Smooth muscle cell (in vitro differentiated cells): ENCODE data around the gene RNF175. TPM values are rescaled to one million over a fixed set of nuclear protein-coding genes. Genes with fewer than 3 reads are reported as not detected.

Experiments
- DNase-seq: peaks from one replicate; lab custom pipeline; 2025; ENCODE audit not compliant: unreplicated experiment; lab: John Stamatoyannopoulos, UW
- H2AFZ ChIP-seq: fragments of 200-600 bp; sonication (generic); 2 replicates; pipeline ENCODE4 v1.6.0; 2016; ENCODE audit warnings: antibody characterized with exemption, low read depth, mild to moderate bottlenecking
- H3F3A ChIP-seq: fragments of 200-600 bp; sonication (generic); 2 replicates; pipeline ENCODE4 v1.6.0; 2017; ENCODE audit warnings: antibody characterized with exemption, low read depth
- H3K27ac ChIP-seq: fragments of 200-600 bp; sonication (generic); 2 replicates; pipeline ENCODE4 v1.5.1; 2016; ENCODE audit warnings: low read depth, mild to moderate bottlenecking
- H3K27me3 ChIP-seq: fragments of 200-600 bp; sonication (generic); 2 replicates; pipeline ENCODE4 v1.6.1; 2016; ENCODE audit warnings: low read depth, mild to moderate bottlenecking
- H3K36me3 ChIP-seq: fragments of 200-600 bp; sonication (generic); 2 replicates; pipeline ENCODE4 v1.5.1; 2016; ENCODE audit warnings: low read depth
- H3K4me1 ChIP-seq: fragments of 200-600 bp; sonication (generic); 2 replicates; pipeline ENCODE4 v1.5.1; 2016; ENCODE audit warnings: low read depth
- H3K4me2 ChIP-seq: fragments of 200-600 bp; sonication (generic); 2 replicates; pipeline ENCODE4 v1.6.0; 2016; ENCODE audit warnings: mild to moderate bottlenecking
- H3K4me3 ChIP-seq: fragments of 200-600 bp; sonication (generic); 2 replicates; pipeline ENCODE4 v1.5.1; 2016; ENCODE audit warnings: mild to moderate bottlenecking
- H3K79me2 ChIP-seq: fragments of 200-600 bp; sonication (generic); 2 replicates; pipeline ENCODE4 v1.6.0; 2016; ENCODE audit warnings: low read depth, mild to moderate bottlenecking
- H3K9ac ChIP-seq: fragments of 200-600 bp; sonication (generic); 2 replicates; pipeline ENCODE4 v1.6.0; 2016; ENCODE audit warnings: low read depth
- H3K9me3 ChIP-seq: fragments of 200-600 bp; sonication (generic); replicated peaks from 2 replicates; pipeline ENCODE4 v1.5.1; 2016; ENCODE audit warnings: low read depth
- H4K20me1 ChIP-seq: fragments of 200-600 bp; sonication (generic); 2 replicates; pipeline ENCODE4 v1.6.0; 2016; ENCODE audit warnings: low read depth
- CTCF ChIP-seq: fragments of 200-600 bp; sonication (generic); IDR thresholded peaks from 2 replicates; pipeline ENCODE4 v1.5.1; 2017; ENCODE audit warnings: borderline replicate concordance, mild to moderate bottlenecking, antibody characterized with exemption; ENCODE audit not compliant: insufficient read depth, poor library complexity, severe bottlenecking
- WGBS: methylation state at CpG from one replicate; pipeline ENCODE4 v1.1.7; 2016; ENCODE audit warnings: low lambda C conversion rate; 5-methylcytosine and 5-hydroxymethylcytosine counted together
- polyA plus RNA-seq: library from polyadenylated mRNA; unstranded; fragments of >200 nt; fragmentation: Nextera tagmentation; extraction: Ambion mirVana; gene quantifications from 2 replicates; pipeline ENCODE4 v1.2.1, GENCODE V29; 2016
- total RNA-seq: library from RNA; depleted of rRNA; stranded (reverse); fragments of >200 nt; gene quantifications from 2 replicates; pipeline ENCODE4 v1.2.3, GENCODE V29; 2014

RNF175 gene
- total and polyA plus RNA-seq, 2 experiments from 2014 or later = 0.27 to 0.87 TPM

GRCh38 chr4:153684182-153684970, 75.4 kb downstream of the RNF175 start, which contains the start of gene TLR2:
Gene TLR2, plus strand, starts transcription at chr4:153684280. Its CDS starts 18,628 bp downstream, at chr4:153702908.
- WGBS = 2% methylated on average over 64 of the region's 75 CpGs
- H3K36me3 ChIP-seq = no peaks in the 10 kb centered on the region
- DNase-seq = peak; percentile 2
- no peaks in the 10 kb centered on the region for H3F3A ChIP-seq
- H3K27me3 ChIP-seq = peaks cover 49% of the 10 kb centered on the region
- H3K4me1 ChIP-seq = peaks cover 8% of the 10 kb centered on the region
- H3K9me3 ChIP-seq = no peaks in the 10 kb centered on the region
- no peaks in the 10 kb centered on the region for H4K20me1 ChIP-seq
- H3K4me3 ChIP-seq = peak within 1 kb of the TSS; percentile 63
- H3K4me2 ChIP-seq = peak within 1 kb of the TSS; percentile 99
- H2AFZ ChIP-seq = peak within 1 kb of the TSS; percentile 93
- no peak within 1 kb of the TSS for H3K9ac ChIP-seq
- no peak within 1 kb of the TSS for H3K27ac ChIP-seq
- H3K79me2 ChIP-seq = no peaks in the 10 kb centered on the region
- TF ChIP-seq CTCF = no peak

GRCh38 chr4:153683763-153684181, 76.1 kb downstream of the RNF175 start:
- TF ChIP-seq CTCF = no peak
- Histone ChIP-seq H2AFZ (peak overlapping the region; percentile 93), H3K9me3 (no peaks in the 10 kb centered on the region), H3F3A (no peaks in the 10 kb centered on the region), H3K36me3 (no peaks in the 10 kb centered on the region), H3K9ac (no peak overlapping the region), H3K4me2 (peak overlapping the region; percentile 99), H3K27ac (no peak overlapping the region), H3K27me3 (peaks cover 49% of the 10 kb centered on the region), H3K4me3 (peak overlapping the region; percentile 63), H3K79me2 (no peaks in the 10 kb centered on the region), H3K4me1 (peaks cover 8% of the 10 kb centered on the region), H4K20me1 (no peaks in the 10 kb centered on the region)
- no peak for DNase-seq
- 9% methylated on average over 27 of the region's 27 CpGs for WGBS

GRCh38 chr4:153679486-153679885, 80.3 kb downstream of the RNF175 start:
- no peak overlapping the region for H3K27ac ChIP-seq
- no peaks in the 10 kb centered on the region for H3K79me2 ChIP-seq
- peaks cover 6% of the 10 kb centered on the region for H3K9me3 ChIP-seq
- no peaks in the 10 kb centered on the region for H4K20me1 ChIP-seq
- H3K4me2 ChIP-seq = no peak overlapping the region
- no peaks in the 10 kb centered on the region for H3K36me3 ChIP-seq
- peaks cover 31% of the 10 kb centered on the region for H3K27me3 ChIP-seq
- no peak overlapping the region for H2AFZ ChIP-seq
- no peak for TF ChIP-seq CTCF
- no peak overlapping the region for H3K9ac ChIP-seq
- no peaks in the 10 kb centered on the region for H3F3A ChIP-seq
- H3K4me1 ChIP-seq = no peaks in the 10 kb centered on the region
- DNase-seq = no peak
- 79% methylated on average over 6 of the region's 6 CpGs for WGBS
- no peak overlapping the region for H3K4me3 ChIP-seq
